A673 (cell line): ENCODE data around the gene TCF12. TPM values are rescaled to one million over a fixed set of nuclear protein-coding genes. Genes with fewer than 3 reads are reported as not detected.

Experiments used
- BruUV-seq: library from RNA; stranded (reverse); fragments of 400-500 nt; replicated peaks from 2 replicates; lab custom pipeline; 2021; lab: Mats Ljungman, UMichigan
- CTCF ChIA-PET: fragments of 300-600 bp; sonication (Branson Sonifier 250); formaldehyde crosslinking; loops from one replicate; lab custom pipeline; 2022; ENCODE audit warnings: antibody characterized with exemption; lab: Charles Lee
- POLR2A ChIA-PET: fragments of 300-600 bp; sonication (Branson Sonifier 250); formaldehyde crosslinking; loops from one replicate; lab custom pipeline; 2022; ENCODE audit warnings: antibody characterized with exemption; ENCODE audit not compliant: low non-redundant PET; lab: Charles Lee
- DNase-seq: peaks from one replicate; pipeline ENCODE4 v3.0.0-alpha.2; 2015; ENCODE audit warnings: low spot score
- H3K27ac ChIP-seq: fragments of 200-600 bp; sonication (generic); 2 replicates; pipeline ENCODE4 v1.5.1; 2016; ENCODE audit warnings: mixed run types, low read depth, mild to moderate bottlenecking, mixed read lengths, antibody characterized with exemption, low read length; ENCODE audit not compliant: poor library complexity, severe bottlenecking
- H3K27me3 ChIP-seq: fragments of 200-600 bp; sonication (generic); replicated peaks from 2 replicates; pipeline ENCODE4 v1.6.1; 2017; ENCODE audit warnings: mixed run types, low read depth, mild to moderate bottlenecking, mixed read lengths, antibody characterized with exemption, low read length; ENCODE audit not compliant: insufficient read depth, poor library complexity
- H3K36me3 ChIP-seq: fragments of 200-600 bp; sonication (generic); 2 replicates; pipeline ENCODE4 v1.6.1; 2016; ENCODE audit warnings: mixed run types, mild to moderate bottlenecking, mixed read lengths, antibody characterized with exemption, low read length; ENCODE audit not compliant: insufficient read depth, poor library complexity, severe bottlenecking
- H3K4me1 ChIP-seq: fragments of 200-600 bp; sonication (generic); 2 replicates; pipeline ENCODE4 v1.6.1; 2017; ENCODE audit warnings: mixed run types, mild to moderate bottlenecking, mixed read lengths, antibody characterized with exemption, low read length; ENCODE audit not compliant: insufficient read depth, poor library complexity, severe bottlenecking
- H3K4me3 ChIP-seq: fragments of 200-600 bp; sonication (generic); 2 replicates; pipeline ENCODE4 v1.5.1; 2016; ENCODE audit warnings: low read depth, mixed run types, mild to moderate bottlenecking, mixed read lengths, low read length; ENCODE audit not compliant: poor library complexity, severe bottlenecking
- H3K9me3 ChIP-seq: fragments of 200-600 bp; sonication (generic); 2 replicates; pipeline ENCODE4 v1.6.1; 2016; ENCODE audit warnings: mixed run types, low read depth, mild to moderate bottlenecking, mixed read lengths, antibody characterized with exemption, low read length; ENCODE audit not compliant: poor library complexity, severe bottlenecking
- EZH2 ChIP-seq: fragments of 200-600 bp; sonication (generic); IDR thresholded peaks from 2 replicates; pipeline ENCODE4 v1.6.1; 2017; ENCODE audit warnings: borderline replicate concordance, low read depth, mild to moderate bottlenecking, mixed read lengths, antibody characterized with exemption, low read length; ENCODE audit not compliant: poor library complexity, severe bottlenecking
- intact Hi-C: fragments of 100-400 bp; cut with micrococcal nuclease; formaldehyde crosslinking; loops from one replicate; pipeline ENCODE4 v1.10.0; 2022; ENCODE audit not compliant: unreplicated experiment
- total RNA-seq: library from RNA; stranded (reverse); gene quantifications from 2 replicates; pipeline ENCODE4 v1.2.3, GENCODE V29; 2021
- TF ChIP-seq, protein P1 (sequence below): fragments of 300-800, 200-600 bp; sonication (generic); conservative IDR thresholded peaks from 2 replicates; pipeline ENCODE4 v1.5.1; 2017; ENCODE audit warnings: low read depth, mild to moderate bottlenecking, antibody characterized with exemption, low read length, moderate library complexity, mixed read lengths

The TCF12 gene
- total RNA-seq, 1 experiment from 2014 or later, result 351 TPM

DNA sequence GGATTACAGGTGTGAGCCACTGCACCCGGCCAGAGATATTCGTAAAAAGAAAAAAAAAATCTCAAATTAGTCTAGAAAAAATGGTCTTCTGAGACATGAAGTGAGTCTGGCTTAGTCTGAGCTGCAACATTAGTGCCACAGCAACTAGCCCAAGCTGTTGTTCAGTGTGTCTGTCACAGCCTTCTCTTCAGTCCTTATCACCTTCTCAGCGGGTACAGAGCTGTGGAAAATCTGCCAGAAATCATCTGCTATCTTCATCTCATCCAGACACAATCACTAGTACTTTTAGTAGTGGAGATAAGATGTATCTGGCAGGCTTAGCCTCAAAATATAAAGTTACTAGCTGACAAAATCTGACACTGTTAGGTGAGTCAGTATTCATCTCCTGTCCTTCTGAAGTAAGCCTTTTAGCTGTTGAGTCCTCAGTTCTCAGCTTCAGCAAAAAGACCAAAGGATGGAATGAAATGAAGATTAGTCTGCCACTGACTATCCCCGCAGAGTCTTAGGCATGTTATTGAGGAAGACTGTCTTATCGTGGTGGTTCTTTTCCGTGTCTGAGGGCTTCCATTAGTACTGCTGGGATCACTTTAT, 337.4 kb downstream of the TCF12 start:
- H3K9me3 ChIP-seq, result no peaks in the 10 kb centered on the region
- POLR2A ChIA-PET, result no interaction called here
- no peak overlapping the region for H3K4me3 ChIP-seq
- BruUV-seq, result no TSS peak
- H3K27ac ChIP-seq, result peak overlapping the region; percentile 19
- CTCF ChIA-PET, result no interaction called here
- intact Hi-C loops, result no loop called here
- DNase-seq, result no peak
- peaks cover 52% of the 10 kb centered on the region for H3K4me1 ChIP-seq
- H3K27me3 ChIP-seq, result no peaks in the 10 kb centered on the region
- H3K36me3 ChIP-seq, result peaks cover 46% of the 10 kb centered on the region
- TF ChIP-seq EZH2, result no peak
- TF ChIP-seq, protein P1, sequence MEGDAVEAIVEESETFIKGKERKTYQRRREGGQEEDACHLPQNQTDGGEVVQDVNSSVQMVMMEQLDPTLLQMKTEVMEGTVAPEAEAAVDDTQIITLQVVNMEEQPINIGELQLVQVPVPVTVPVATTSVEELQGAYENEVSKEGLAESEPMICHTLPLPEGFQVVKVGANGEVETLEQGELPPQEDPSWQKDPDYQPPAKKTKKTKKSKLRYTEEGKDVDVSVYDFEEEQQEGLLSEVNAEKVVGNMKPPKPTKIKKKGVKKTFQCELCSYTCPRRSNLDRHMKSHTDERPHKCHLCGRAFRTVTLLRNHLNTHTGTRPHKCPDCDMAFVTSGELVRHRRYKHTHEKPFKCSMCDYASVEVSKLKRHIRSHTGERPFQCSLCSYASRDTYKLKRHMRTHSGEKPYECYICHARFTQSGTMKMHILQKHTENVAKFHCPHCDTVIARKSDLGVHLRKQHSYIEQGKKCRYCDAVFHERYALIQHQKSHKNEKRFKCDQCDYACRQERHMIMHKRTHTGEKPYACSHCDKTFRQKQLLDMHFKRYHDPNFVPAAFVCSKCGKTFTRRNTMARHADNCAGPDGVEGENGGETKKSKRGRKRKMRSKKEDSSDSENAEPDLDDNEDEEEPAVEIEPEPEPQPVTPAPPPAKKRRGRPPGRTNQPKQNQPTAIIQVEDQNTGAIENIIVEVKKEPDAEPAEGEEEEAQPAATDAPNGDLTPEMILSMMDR, result no peak

DNA sequence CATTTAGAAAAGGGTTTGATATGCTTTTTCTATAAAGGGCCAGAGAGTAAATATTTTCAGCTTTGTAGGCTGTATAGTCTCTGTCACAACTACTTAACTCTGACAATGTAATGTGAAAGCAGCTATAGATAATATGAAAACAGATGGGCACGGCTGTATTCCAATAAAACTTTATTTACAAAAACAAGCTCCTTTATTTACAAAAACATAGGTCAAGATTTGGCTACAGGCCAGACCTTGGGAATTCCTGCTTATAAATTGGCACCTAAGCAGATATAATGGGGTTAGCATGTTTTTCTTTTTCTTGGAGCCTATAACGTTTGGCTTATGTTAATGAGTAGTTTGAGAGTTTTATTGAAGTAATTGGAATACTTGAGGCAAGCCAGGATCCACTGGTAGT, 338.5 kb downstream of the TCF12 start:
- intact Hi-C loops, result no loop called here
- no peak overlapping the region for H3K27ac ChIP-seq
- no peak overlapping the region for H3K4me3 ChIP-seq
- H3K27me3 ChIP-seq, result no peaks in the 10 kb centered on the region
- peaks cover 43% of the 10 kb centered on the region for H3K36me3 ChIP-seq
- no peaks in the 10 kb centered on the region for H3K9me3 ChIP-seq
- H3K4me1 ChIP-seq, result peaks cover 51% of the 10 kb centered on the region
- no peak for DNase-seq
- ChIA-PET CTCF (no interaction called here), POLR2A (interaction anchor here (0.7 kb wide), 1 partner anchor 37 kb away, joined by 3 read pairs; no protein-coding TSS in a partner anchor)
- BruUV-seq, result no TSS peak
- TF ChIP-seq, protein P1, result no peak
- TF ChIP-seq EZH2, result no peak

DNA sequence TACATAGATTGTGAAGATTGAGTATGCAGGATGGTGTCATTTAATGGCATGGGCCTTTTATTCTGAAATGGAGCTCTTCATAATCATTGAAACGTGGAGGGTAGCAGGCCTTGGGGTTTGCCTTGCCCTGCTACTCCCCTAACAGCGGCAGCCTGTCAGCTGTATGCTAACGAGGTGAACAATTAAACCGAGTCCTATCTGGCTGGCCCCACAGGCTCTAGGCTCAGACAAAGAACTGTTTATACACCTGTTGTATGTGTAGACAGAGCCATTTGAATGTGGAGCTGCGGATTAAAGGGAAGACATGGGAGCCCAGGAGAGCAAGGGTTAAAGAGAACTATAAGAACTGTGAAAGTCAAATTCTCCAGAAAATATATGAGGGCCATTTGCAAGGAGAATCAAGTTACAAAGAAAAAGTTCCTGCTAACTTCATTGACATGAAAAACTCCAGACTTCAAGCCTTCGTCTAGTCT, 341.2 kb downstream of the TCF12 start:
- Histone ChIP-seq H3K27ac (peak overlapping the region; percentile 45), H3K27me3 (no peaks in the 10 kb centered on the region), H3K4me1 (peaks cover 33% of the 10 kb centered on the region), H3K9me3 (no peaks in the 10 kb centered on the region), H3K4me3 (peak overlapping the region; percentile 13), H3K36me3 (peaks cover 43% of the 10 kb centered on the region)
- no TSS peak for BruUV-seq
- DNase-seq, result peak; percentile 83
- ChIA-PET CTCF (interaction anchor here (0.8 kb wide), 1 partner anchor 769 kb away, joined by 3 read pairs; no protein-coding TSS in a partner anchor), POLR2A (interaction anchor here (0.6 to 0.7 kb wide), 2 partner anchors 38 to 1812 kb away, joined by 3 to 4 read pairs; no protein-coding TSS in a partner anchor)
- intact Hi-C loops, result no loop called here
- TF ChIP-seq, protein P1, result no peak
- TF ChIP-seq EZH2, result no peak
